ENCODE data around the gene GHRHR.

- no peak for TF ChIP-seq EZH2 (IDR thresholded peaks at IDR 0.05; ENCODE audit: insufficient read depth, poor library complexity, severe bottlenecking)
- no peak for TF ChIP-seq EZH2phosphoT487 (IDR thresholded peaks at IDR 0.05; ENCODE audit: insufficient read depth, low read depth)
Observed at GRCh38 chr7:30920584-30921539, 42.9 kb upstream of the GHRHR start.

Measured in GM23248 (cell line).